NCI-H2171 (cell line): ENCODE measurements around the gene CCDC13.
"Not testable (repeated sequence)": the region's sequence is repeated elsewhere in the genome, so short reads cannot be mapped to it uniquely, and the experiment has no call there.

Experiments
- DNase-seq: peaks from one replicate; lab custom pipeline; 2025; lab: John Stamatoyannopoulos, UW

The CCDC13 gene

GRCh38 chr3:42772670-42773408 is at the start of gene CCDC13:
TSS of gene CCDC13 (minus strand) at chr3:42773253. CDS start at chr3:42758345, 14,908 bp downstream.
- DNase-seq: peak; percentile 42

GRCh38 chr3:42822828-42823227 is 49.8 kb upstream of the CCDC13 start:
- DNase-seq: no peak

- DNase-seq: no peak
Observed at GRCh38 chr3:42820746-42821051, 47.6 kb upstream of the CCDC13 start.

- no peak for DNase-seq
Observed at GRCh38 chr3:42819351-42819965, 46.4 kb upstream of the CCDC13 start.

GRCh38 chr3:42815826-42816225 is 42.8 kb upstream of the CCDC13 start:
- no peak for DNase-seq

- DNase-seq: no peak
Observed at GRCh38 chr3:42814914-42815507, 42.0 kb upstream of the CCDC13 start.

GRCh38 chr3:42814246-42814645 is 41.2 kb upstream of the CCDC13 start:
- no peak for DNase-seq

GRCh38 chr3:42811118-42811883 is 38.2 kb upstream of the CCDC13 start:
- DNase-seq: not testable (repeated sequence)

- DNase-seq: not testable (repeated sequence)
Observed at GRCh38 chr3:42810706-42811105, 37.7 kb upstream of the CCDC13 start.

GRCh38 chr3:42809202-42809601 is 36.1 kb upstream of the CCDC13 start, which contains the start of gene ACKR2:
TSS of gene ACKR2 (plus strand) at chr3:42809445. CDS start at chr3:42864503, 55,058 bp downstream.
- DNase-seq: no peak

GRCh38 chr3:42807929-42808328 is 34.9 kb upstream of the CCDC13 start:
- no peak for DNase-seq

GRCh38 chr3:42805141-42805821 is 32.2 kb upstream of the CCDC13 start:
- DNase-seq: no peak

- DNase-seq: no peak
Observed at GRCh38 chr3:42804831-42805132, 31.7 kb upstream of the CCDC13 start.

- peak; percentile 74 for DNase-seq
Observed at GRCh38 chr3:42804106-42804830, 31.2 kb upstream of the CCDC13 start, which contains the start of gene HIGD1A. TSS of gene HIGD1A (minus strand) at chr3:42804490. CDS start at chr3:42794253, 10,237 bp downstream.

GRCh38 chr3:42803414-42804105 is 30.5 kb upstream of the CCDC13 start:
- no peak for DNase-seq

- no peak for DNase-seq
Observed at GRCh38 chr3:42802876-42803413, 29.9 kb upstream of the CCDC13 start.

GRCh38 chr3:42801784-42802183 is 28.7 kb upstream of the CCDC13 start:
- DNase-seq: no peak

- DNase-seq: no peak
Observed at GRCh38 chr3:42801048-42801620, 28.1 kb upstream of the CCDC13 start.

- DNase-seq: no peak
Observed at GRCh38 chr3:42800251-42800650, 27.2 kb upstream of the CCDC13 start.

- no peak for DNase-seq
Observed at GRCh38 chr3:42799376-42799775, 26.3 kb upstream of the CCDC13 start.
